IMR-90 (cell line): ENCODE results near the gene HIVEP1. TPM values are rescaled to one million over a fixed set of nuclear protein-coding genes. Genes with fewer than 3 reads are reported as not detected.

Experiments
- ATAC-seq: fragments of 200-7000 bp; cut with Tn5 transposase; 2 replicates; pipeline ENCODE4 v1.9.1; 2020; ENCODE audit warnings: low read depth, mild to moderate bottlenecking, moderate library complexity
- BruUV-seq: library from RNA; stranded (reverse); fragments of 400-500 nt; replicated peaks from 2 replicates; lab custom pipeline; 2021; lab: Mats Ljungman, UMichigan
- CTCF ChIA-PET: fragments of 300-600 bp; formaldehyde crosslinking; extraction: SDS; loops from one replicate; lab custom pipeline; 2021; ENCODE audit warnings: antibody characterized with exemption; lab: Yijun Ruan, JAX
- POLR2A ChIA-PET: fragments of 300-600 bp; sonication (Branson Sonifier 250); formaldehyde crosslinking; loops from one replicate; lab custom pipeline; 2022; ENCODE audit warnings: antibody characterized with exemption; ENCODE audit not compliant: unreplicated experiment; lab: Charles Lee
- DNase-seq: peaks from one replicate; pipeline ENCODE4 v3.0.0; 2013
- H2AFZ ChIP-seq: replicated peaks from 2 replicates; pipeline ENCODE3; 2013; ENCODE audit warnings: low read length, mild to moderate bottlenecking; ENCODE audit not compliant: poor library complexity
- H2AK5ac ChIP-seq: 2 replicates; pipeline ENCODE4 v1.6.1; 2013; ENCODE audit warnings: low read depth, low read length, inconsistent platforms
- H2AK9ac ChIP-seq: replicated peaks from 2 replicates; pipeline ENCODE3; 2013; ENCODE audit warnings: mild to moderate bottlenecking, low read depth, low read length, moderate library complexity; ENCODE audit not compliant: poor library complexity
- H2BK120ac ChIP-seq: 2 replicates; pipeline ENCODE4 v1.6.1; 2013; ENCODE audit warnings: low read depth, low read length, inconsistent platforms
- H2BK15ac ChIP-seq: 3 replicates; pipeline ENCODE4 v1.6.1; 2013; ENCODE audit warnings: low read depth, low read length, inconsistent platforms
- H2BK20ac ChIP-seq: 2 replicates; pipeline ENCODE4 v1.6.1; 2013; ENCODE audit warnings: low read depth, mild to moderate bottlenecking, inconsistent platforms, low read length, moderate library complexity
- H2BK5ac ChIP-seq: 2 replicates; pipeline ENCODE4 v1.6.1; 2013; ENCODE audit warnings: mild to moderate bottlenecking, low read depth, low read length, inconsistent platforms; ENCODE audit not compliant: poor library complexity, severe bottlenecking
- H3K14ac ChIP-seq: replicated peaks from 2 replicates; pipeline ENCODE4 v1.6.1; 2013; ENCODE audit warnings: low read depth, low read length, inconsistent platforms
- H3K18ac ChIP-seq: 2 replicates; pipeline ENCODE4 v1.6.1; 2013; ENCODE audit warnings: low read depth, low read length, control low read depth
- H3K23ac ChIP-seq: 2 replicates; pipeline ENCODE4 v1.6.1; 2013; ENCODE audit warnings: low read depth, low read length, inconsistent platforms
- H3K27ac ChIP-seq: 2 replicates; pipeline ENCODE4 v1.5.1; 2013; ENCODE audit warnings: mild to moderate bottlenecking, control low read depth, low read length; ENCODE audit not compliant: insufficient read depth
- H3K27me3 ChIP-seq: 2 replicates; pipeline ENCODE4 v1.6.1; 2013; ENCODE audit warnings: low read length; ENCODE audit not compliant: control insufficient read depth, insufficient read depth
- H3K36me3 ChIP-seq: 2 replicates; pipeline ENCODE4 v1.6.1; 2013; ENCODE audit warnings: low read length, mixed read lengths; ENCODE audit not compliant: control insufficient read depth, insufficient read depth
- H3K4ac ChIP-seq: 2 replicates; pipeline ENCODE4 v1.6.1; 2013; ENCODE audit warnings: low read depth, low read length, inconsistent platforms
- H3K4me1 ChIP-seq: 2 replicates; pipeline ENCODE4 v1.6.1; 2013; ENCODE audit warnings: low read length, mixed read lengths; ENCODE audit not compliant: control insufficient read depth, insufficient read depth
- H3K4me2 ChIP-seq: 2 replicates; pipeline ENCODE4 v1.6.1; 2013; ENCODE audit warnings: low read depth, mild to moderate bottlenecking, control low read depth, low read length, moderate library complexity
- H3K4me3 ChIP-seq: 2 replicates; pipeline ENCODE4 v1.5.1; 2013; ENCODE audit warnings: low read depth, mild to moderate bottlenecking, control low read depth, low read length, moderate library complexity; ENCODE audit not compliant: insufficient read depth
- H3K56ac ChIP-seq: 2 replicates; pipeline ENCODE4 v1.6.1; 2013; ENCODE audit warnings: low read length, inconsistent platforms; ENCODE audit not compliant: insufficient read depth; ENCODE audit errors: extremely low read depth
- H3K79me1 ChIP-seq, 2 experiments: 2 replicates each; pipeline ENCODE4 v1.6.1; 2013; ENCODE audit warnings: low read length in 2 of 2, inconsistent platforms in 1 of 2, low read depth in 1 of 2
- H3K9ac ChIP-seq: 2 replicates; pipeline ENCODE4 v1.6.1; 2013; ENCODE audit warnings: low read depth, low read length, control low read depth
- H3K9me1 ChIP-seq: 2 replicates; pipeline ENCODE4 v1.6.1; 2013; ENCODE audit warnings: low read length, inconsistent platforms; ENCODE audit not compliant: insufficient read depth
- H3K9me3 ChIP-seq: 2 replicates; pipeline ENCODE4 v1.6.1; 2013; ENCODE audit warnings: low read length; ENCODE audit not compliant: control insufficient read depth, insufficient read depth
- H4K20me1 ChIP-seq: 2 replicates; pipeline ENCODE4 v1.6.1; 2013; ENCODE audit warnings: low read length, inconsistent platforms; ENCODE audit not compliant: insufficient read depth
- H4K5ac ChIP-seq: 2 replicates; pipeline ENCODE4 v1.6.1; 2013; ENCODE audit warnings: mild to moderate bottlenecking, low read depth, low read length, control low read depth
- H4K8ac ChIP-seq, 2 experiments: 2 replicates each; pipeline ENCODE4 v1.6.1; 2013; ENCODE audit warnings: low read depth in 2 of 2, low read length in 2 of 2, control low read depth in 1 of 2, inconsistent platforms in 1 of 2
- H4K91ac ChIP-seq: 2 replicates; pipeline ENCODE4 v1.6.1; 2013; ENCODE audit warnings: low read depth, low read length, inconsistent platforms; ENCODE audit not compliant: insufficient read depth
- BHLHE40 ChIP-seq: fragments of 150-350 bp; IDR thresholded peaks from 2 replicates; pipeline ENCODE4 v1.6.1; 2016; ENCODE audit warnings: mild to moderate bottlenecking, low read depth, low read length
- CEBPB ChIP-seq: IDR thresholded peaks from 2 replicates; pipeline ENCODE4 v1.6.1; 2012; ENCODE audit warnings: low read depth, low read length, improper control_type of control experiment
- CHD1 ChIP-seq: IDR thresholded peaks from 2 replicates; pipeline ENCODE4 v1.6.1; 2012; ENCODE audit warnings: low read depth, low read length, improper control_type of control experiment
- FOS ChIP-seq: fragments of 150-350 bp; IDR thresholded peaks from 2 replicates; pipeline ENCODE4 v1.6.1; 2016; ENCODE audit warnings: low read depth, low read length
- MAFK ChIP-seq: IDR thresholded peaks from 2 replicates; pipeline ENCODE4 v1.6.1; 2012; ENCODE audit warnings: low read depth, low read length, improper control_type of control experiment
- MAZ ChIP-seq: IDR thresholded peaks from 2 replicates; pipeline ENCODE4 v1.6.1; 2012; ENCODE audit warnings: low read depth, mild to moderate bottlenecking, low read length, improper control_type of control experiment, moderate library complexity, borderline replicate concordance
- MXI1 ChIP-seq: IDR thresholded peaks from 2 replicates; pipeline ENCODE4 v1.6.1; 2012; ENCODE audit warnings: low read depth, mild to moderate bottlenecking, low read length, moderate library complexity, borderline replicate concordance
- NFE2L2 ChIP-seq: fragments of 150-350 bp; IDR thresholded peaks from 2 replicates; pipeline ENCODE4 v1.6.1; 2016; ENCODE audit warnings: low read depth, mild to moderate bottlenecking, low read length
- POLR2A ChIP-seq: IDR thresholded peaks from 2 replicates; pipeline ENCODE4 v1.6.1; 2012; ENCODE audit warnings: mild to moderate bottlenecking, low read depth, low read length
- RAD21 ChIP-seq: IDR thresholded peaks from 2 replicates; pipeline ENCODE4 v1.6.1; 2012; ENCODE audit warnings: low read length, improper control_type of control experiment
- RCOR1 ChIP-seq: IDR thresholded peaks from 2 replicates; pipeline ENCODE4 v1.6.1; 2012; ENCODE audit warnings: mild to moderate bottlenecking, low read length, improper control_type of control experiment; ENCODE audit not compliant: insufficient replicate concordance
- RFX5 ChIP-seq: IDR thresholded peaks from 2 replicates; pipeline ENCODE4 v1.8.0; 2012; ENCODE audit warnings: low read depth, mild to moderate bottlenecking, low read length, moderate library complexity
- SMC3 ChIP-seq: fragments of 150-350 bp; IDR thresholded peaks from 2 replicates; pipeline ENCODE4 v1.6.1; 2016; ENCODE audit warnings: low read depth, mild to moderate bottlenecking, antibody characterized with exemption, low read length, moderate library complexity
- WGBS, 2 experiments: methylation state at CpG; one replicate each; pipeline versions ENCODE4 v1.1.5 to v1.1.7; 2013; ENCODE audit warnings: missing lambda C conversion rate in 2 of 2; ENCODE audit not compliant: insufficient read length in 1 of 2; ENCODE audit errors: extremely low coverage in 2 of 2; 5-methylcytosine and 5-hydroxymethylcytosine counted together
- dilution Hi-C: fragments of 300-500 bp; cut with HindIII; formaldehyde crosslinking; loops from one replicate; pipeline ENCODE4 v1.14.3; 2018; ENCODE audit warnings: low sequenced_read_pairs; ENCODE audit not compliant: unreplicated experiment
- in situ Hi-C: fragments of 300-500 bp; cut with MboI; formaldehyde crosslinking; loops from 3 replicates; pipeline ENCODE4 v1.14.3; 2019; ENCODE audit warnings: low sequenced_read_pairs, inconsistent platforms, mixed read lengths
- intact Hi-C: fragments of 100-400 bp; cut with micrococcal nuclease; formaldehyde crosslinking; loops from 2 replicates; pipeline ENCODE4 v1.10.0; 2022
- polyA plus RNA-seq, 3 experiments: library from polyadenylated mRNA; depleted of rRNA; stranded (reverse); fragments of >200 nt; gene quantifications; 2 replicates each; pipeline ENCODE4 v1.2.3, GENCODE V29; 2012; ENCODE audit warnings: low replicate concordance in 1 of 3
- total RNA-seq: library from RNA; depleted of rRNA; stranded (reverse); fragments of >200 nt; gene quantifications from 2 replicates; pipeline ENCODE4 v1.2.3, GENCODE V29; 2012
- TF ChIP-seq, protein P1 (sequence below): fragments of 150-350 bp; IDR thresholded peaks from 2 replicates; pipeline ENCODE4 v1.6.1; 2017; ENCODE audit warnings: mild to moderate bottlenecking, antibody characterized with exemption, low read length, low read depth
- TF ChIP-seq, protein P2 (sequence below): conservative IDR thresholded peaks from 2 replicates; pipeline ENCODE4 v1.5.1; 2012; ENCODE audit warnings: mild to moderate bottlenecking, low read depth, low read length, improper control_type of control experiment
- TF ChIP-seq, protein P3 (sequence below): fragments of 150-350 bp; IDR thresholded peaks from 2 replicates; pipeline ENCODE4 v1.6.1; 2016; ENCODE audit warnings: low read depth, mild to moderate bottlenecking, low read length, moderate library complexity, borderline replicate concordance

Gene HIVEP1
- total and polyA plus RNA-seq, 2 of the 4 experiments (the other 2 are of a cell fraction) = 13.0 to 17.2 TPM

DNA sequence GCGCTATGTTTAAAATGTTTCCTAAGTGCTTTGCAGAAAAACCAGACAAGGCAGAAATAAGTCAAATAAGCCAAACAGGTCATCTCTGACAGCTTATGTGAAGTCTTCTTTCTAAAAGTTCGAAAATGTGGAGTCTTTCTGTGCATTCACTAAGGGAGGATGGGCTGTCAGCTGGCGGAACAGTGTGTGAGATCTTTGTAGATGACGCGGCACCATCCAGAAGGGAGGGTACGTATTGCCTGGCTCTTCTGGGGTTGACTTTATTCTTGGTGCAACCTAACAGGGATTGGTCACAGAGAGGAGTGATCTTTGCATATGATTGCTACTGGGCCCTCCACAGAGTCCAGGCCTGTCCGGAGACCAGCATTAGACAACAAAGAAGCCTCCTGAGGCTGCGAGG, 163.5 kb downstream of the HIVEP1 start:
- H2AK9ac ChIP-seq = peak overlapping the region; percentile 26
- H3K27ac ChIP-seq = no peak overlapping the region
- dilution Hi-C loops = no loop called here
- 0 out of 3 replicates have a peak overlapping the region, but pooled peaks have one; percentile 79 for H2BK15ac ChIP-seq
- ATAC-seq (no peak), DNase-seq (no peak)
- peak overlapping the region; percentile 87 for H2AK5ac ChIP-seq
- H4K5ac ChIP-seq = no peak overlapping the region
- 95% methylated on average over 6 of the region's 8 CpGs; no CpG with 5 or more reads in 1 of the 2 experiments for WGBS, 2 experiments
- 0 out of 2 replicates have a peak overlapping the region, but pooled peaks have one; percentile 29 for H2BK20ac ChIP-seq
- CTCF ChIA-PET = no interaction called here
- H3K27me3 ChIP-seq = no peaks in the 10 kb centered on the region
- no peak overlapping the region for H2BK5ac ChIP-seq
- H3K4ac ChIP-seq = no peak overlapping the region
- no peak overlapping the region for H3K18ac ChIP-seq
- no peak for TF ChIP-seq MXI1
- TF ChIP-seq, protein P1, sequence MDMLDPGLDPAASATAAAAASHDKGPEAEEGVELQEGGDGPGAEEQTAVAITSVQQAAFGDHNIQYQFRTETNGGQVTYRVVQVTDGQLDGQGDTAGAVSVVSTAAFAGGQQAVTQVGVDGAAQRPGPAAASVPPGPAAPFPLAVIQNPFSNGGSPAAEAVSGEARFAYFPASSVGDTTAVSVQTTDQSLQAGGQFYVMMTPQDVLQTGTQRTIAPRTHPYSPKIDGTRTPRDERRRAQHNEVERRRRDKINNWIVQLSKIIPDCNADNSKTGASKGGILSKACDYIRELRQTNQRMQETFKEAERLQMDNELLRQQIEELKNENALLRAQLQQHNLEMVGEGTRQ = no peak
- TF ChIP-seq CEBPB = no peak
- TF ChIP-seq MAZ = no peak
- no peak for TF ChIP-seq FOS
- no peak for TF ChIP-seq RFX5
- no peak for TF ChIP-seq NFE2L2
- TF ChIP-seq RCOR1 = no peak
- TF ChIP-seq RAD21 = no peak
- no peak for TF ChIP-seq MAFK
- TF ChIP-seq SMC3 = no peak
- TF ChIP-seq, protein P2, sequence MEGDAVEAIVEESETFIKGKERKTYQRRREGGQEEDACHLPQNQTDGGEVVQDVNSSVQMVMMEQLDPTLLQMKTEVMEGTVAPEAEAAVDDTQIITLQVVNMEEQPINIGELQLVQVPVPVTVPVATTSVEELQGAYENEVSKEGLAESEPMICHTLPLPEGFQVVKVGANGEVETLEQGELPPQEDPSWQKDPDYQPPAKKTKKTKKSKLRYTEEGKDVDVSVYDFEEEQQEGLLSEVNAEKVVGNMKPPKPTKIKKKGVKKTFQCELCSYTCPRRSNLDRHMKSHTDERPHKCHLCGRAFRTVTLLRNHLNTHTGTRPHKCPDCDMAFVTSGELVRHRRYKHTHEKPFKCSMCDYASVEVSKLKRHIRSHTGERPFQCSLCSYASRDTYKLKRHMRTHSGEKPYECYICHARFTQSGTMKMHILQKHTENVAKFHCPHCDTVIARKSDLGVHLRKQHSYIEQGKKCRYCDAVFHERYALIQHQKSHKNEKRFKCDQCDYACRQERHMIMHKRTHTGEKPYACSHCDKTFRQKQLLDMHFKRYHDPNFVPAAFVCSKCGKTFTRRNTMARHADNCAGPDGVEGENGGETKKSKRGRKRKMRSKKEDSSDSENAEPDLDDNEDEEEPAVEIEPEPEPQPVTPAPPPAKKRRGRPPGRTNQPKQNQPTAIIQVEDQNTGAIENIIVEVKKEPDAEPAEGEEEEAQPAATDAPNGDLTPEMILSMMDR = no peak
- TF ChIP-seq, protein P3, sequence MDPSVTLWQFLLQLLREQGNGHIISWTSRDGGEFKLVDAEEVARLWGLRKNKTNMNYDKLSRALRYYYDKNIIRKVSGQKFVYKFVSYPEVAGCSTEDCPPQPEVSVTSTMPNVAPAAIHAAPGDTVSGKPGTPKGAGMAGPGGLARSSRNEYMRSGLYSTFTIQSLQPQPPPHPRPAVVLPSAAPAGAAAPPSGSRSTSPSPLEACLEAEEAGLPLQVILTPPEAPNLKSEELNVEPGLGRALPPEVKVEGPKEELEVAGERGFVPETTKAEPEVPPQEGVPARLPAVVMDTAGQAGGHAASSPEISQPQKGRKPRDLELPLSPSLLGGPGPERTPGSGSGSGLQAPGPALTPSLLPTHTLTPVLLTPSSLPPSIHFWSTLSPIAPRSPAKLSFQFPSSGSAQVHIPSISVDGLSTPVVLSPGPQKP = no peak
- TF ChIP-seq POLR2A = no peak
- TF ChIP-seq BHLHE40 = no peak
- TF ChIP-seq CHD1 = no peak
- H2BK120ac ChIP-seq = no peak overlapping the region
- H3K79me1 ChIP-seq = no peaks in the 10 kb centered on the region
- no peak overlapping the region for H3K4me2 ChIP-seq
- no peak overlapping the region for H4K91ac ChIP-seq
- POLR2A ChIA-PET = no interaction called here
- no TSS peak for BruUV-seq
- no peak overlapping the region for H3K14ac ChIP-seq
- H3K4me3 ChIP-seq = no peak overlapping the region
- no peaks in the 10 kb centered on the region; the same call in 1 of the 2 replicates for H3K9me1 ChIP-seq
- no peaks in the 10 kb centered on the region for H3K4me1 ChIP-seq
- no peaks in the 10 kb centered on the region for H3K9me3 ChIP-seq
- in situ Hi-C loops = no loop called here
- H3K9ac ChIP-seq = no peak overlapping the region
- H3K56ac ChIP-seq = no peak overlapping the region
- H3K23ac ChIP-seq = no peak overlapping the region
- no peak overlapping the region for H4K8ac ChIP-seq
- H3K36me3 ChIP-seq = no peaks in the 10 kb centered on the region
- intact Hi-C loops = no loop called here
- H2AFZ ChIP-seq = no peak overlapping the region
- no peaks in the 10 kb centered on the region for H4K20me1 ChIP-seq
